Measurements from ENCODE around the gene FAM50B.

DNA sequence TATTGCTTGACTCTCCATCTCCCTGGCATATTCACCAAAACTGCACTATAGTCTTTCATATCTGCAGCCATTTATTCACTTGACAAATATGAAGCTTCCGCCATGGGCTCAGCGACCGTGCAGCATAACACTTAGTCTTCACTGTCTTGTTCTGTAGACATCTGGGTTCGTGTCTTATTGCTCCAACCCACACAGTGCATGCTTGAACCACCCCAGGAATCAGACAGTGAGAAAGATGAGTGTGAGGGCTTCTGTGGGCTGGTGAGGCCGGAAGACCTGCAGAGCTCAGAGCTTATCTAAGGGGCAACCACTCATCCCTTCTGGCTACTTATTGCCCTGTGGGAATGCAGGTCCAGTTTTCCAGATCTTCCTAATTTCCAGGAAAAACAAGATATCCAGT is 19.9 kb upstream of the FAM50B start:
- TF ChIP-seq ZNF274 (IDR thresholded peaks at IDR 0.05; ENCODE audit: low read length): no peak
- TF ChIP-seq ZNF274 (tag by site-specific recombination; IDR thresholded peaks at IDR 0.05; ENCODE audit: borderline replicate concordance): no peak
- no peak for TF ChIP-seq ZNF350 (tag by site-specific recombination; IDR thresholded peaks at IDR 0.05)
- TF ChIP-seq, protein P1, sequence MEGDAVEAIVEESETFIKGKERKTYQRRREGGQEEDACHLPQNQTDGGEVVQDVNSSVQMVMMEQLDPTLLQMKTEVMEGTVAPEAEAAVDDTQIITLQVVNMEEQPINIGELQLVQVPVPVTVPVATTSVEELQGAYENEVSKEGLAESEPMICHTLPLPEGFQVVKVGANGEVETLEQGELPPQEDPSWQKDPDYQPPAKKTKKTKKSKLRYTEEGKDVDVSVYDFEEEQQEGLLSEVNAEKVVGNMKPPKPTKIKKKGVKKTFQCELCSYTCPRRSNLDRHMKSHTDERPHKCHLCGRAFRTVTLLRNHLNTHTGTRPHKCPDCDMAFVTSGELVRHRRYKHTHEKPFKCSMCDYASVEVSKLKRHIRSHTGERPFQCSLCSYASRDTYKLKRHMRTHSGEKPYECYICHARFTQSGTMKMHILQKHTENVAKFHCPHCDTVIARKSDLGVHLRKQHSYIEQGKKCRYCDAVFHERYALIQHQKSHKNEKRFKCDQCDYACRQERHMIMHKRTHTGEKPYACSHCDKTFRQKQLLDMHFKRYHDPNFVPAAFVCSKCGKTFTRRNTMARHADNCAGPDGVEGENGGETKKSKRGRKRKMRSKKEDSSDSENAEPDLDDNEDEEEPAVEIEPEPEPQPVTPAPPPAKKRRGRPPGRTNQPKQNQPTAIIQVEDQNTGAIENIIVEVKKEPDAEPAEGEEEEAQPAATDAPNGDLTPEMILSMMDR (tag by site-specific recombination; IDR thresholded peaks at IDR 0.05): no peak
- TF ChIP-seq, protein P2, sequence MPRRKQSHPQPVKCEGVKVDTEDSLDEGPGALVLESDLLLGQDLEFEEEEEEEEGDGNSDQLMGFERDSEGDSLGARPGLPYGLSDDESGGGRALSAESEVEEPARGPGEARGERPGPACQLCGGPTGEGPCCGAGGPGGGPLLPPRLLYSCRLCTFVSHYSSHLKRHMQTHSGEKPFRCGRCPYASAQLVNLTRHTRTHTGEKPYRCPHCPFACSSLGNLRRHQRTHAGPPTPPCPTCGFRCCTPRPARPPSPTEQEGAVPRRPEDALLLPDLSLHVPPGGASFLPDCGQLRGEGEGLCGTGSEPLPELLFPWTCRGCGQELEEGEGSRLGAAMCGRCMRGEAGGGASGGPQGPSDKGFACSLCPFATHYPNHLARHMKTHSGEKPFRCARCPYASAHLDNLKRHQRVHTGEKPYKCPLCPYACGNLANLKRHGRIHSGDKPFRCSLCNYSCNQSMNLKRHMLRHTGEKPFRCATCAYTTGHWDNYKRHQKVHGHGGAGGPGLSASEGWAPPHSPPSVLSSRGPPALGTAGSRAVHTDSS (tag by site-specific recombination; IDR thresholded peaks at IDR 0.05): no peak
- TF ChIP-seq, protein P3, sequence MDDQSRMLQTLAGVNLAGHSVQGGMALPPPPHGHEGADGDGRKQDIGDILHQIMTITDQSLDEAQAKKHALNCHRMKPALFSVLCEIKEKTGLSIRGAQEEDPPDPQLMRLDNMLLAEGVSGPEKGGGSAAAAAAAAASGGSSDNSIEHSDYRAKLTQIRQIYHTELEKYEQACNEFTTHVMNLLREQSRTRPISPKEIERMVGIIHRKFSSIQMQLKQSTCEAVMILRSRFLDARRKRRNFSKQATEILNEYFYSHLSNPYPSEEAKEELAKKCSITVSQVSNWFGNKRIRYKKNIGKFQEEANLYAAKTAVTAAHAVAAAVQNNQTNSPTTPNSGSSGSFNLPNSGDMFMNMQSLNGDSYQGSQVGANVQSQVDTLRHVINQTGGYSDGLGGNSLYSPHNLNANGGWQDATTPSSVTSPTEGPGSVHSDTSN (CRISPR knock-in tag; IDR thresholded peaks at IDR 0.05): no peak
- TF ChIP-seq RBAK (tag by site-specific recombination; IDR thresholded peaks at IDR 0.05): no peak
- no peak for TF ChIP-seq YY1 (tag by site-specific recombination; IDR thresholded peaks at IDR 0.05)
- TF ChIP-seq ZNF223 (tag by site-specific recombination; IDR thresholded peaks at IDR 0.05): no peak
